TTC549 (cell line): ENCODE results near the gene CEP72.

Source experiments
- FAIRE-seq: peaks from 2 replicates; lab custom pipeline; 2012; peaks lifted over from hg19 to GRCh38; lab: Jason Lieb, UNC

The CEP72 gene

GRCh38 chr5:638501-639252 is 26.5 kb downstream of the CEP72 start:
- FAIRE-seq, result no peak

GRCh38 chr5:639253-639530 is 27.1 kb downstream of the CEP72 start:
- FAIRE-seq, result no peak

DNA sequence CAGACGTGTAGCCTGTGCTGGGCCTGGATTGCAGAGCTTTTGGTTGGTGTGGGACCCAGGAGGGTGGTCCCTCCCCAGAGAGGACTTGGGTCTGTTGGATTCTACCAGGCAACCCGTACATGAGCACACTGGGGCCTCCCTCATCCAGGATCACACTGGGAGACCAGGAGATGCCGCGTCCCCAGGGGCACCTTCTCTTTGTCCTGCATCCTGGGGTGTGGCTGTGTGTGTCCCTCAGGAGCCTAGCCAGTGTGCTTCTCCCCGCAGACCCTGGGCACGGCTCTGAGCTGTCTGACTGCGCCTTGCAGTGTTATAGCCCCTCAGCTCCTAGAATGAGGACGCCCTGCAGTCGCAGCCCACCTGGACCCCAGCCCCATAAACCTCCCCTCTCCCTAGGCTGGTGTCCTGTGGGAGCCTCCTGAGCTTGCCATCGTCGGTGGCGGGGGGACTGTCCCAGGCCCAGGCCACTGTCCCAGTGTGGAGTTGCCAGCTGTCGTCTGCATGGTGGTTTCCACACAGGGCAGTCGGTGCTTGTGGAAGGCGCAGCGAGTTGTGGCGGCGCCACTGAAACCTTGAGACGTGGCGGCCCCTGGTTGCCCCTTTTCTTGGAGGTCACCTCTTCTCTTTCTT is 27.6 kb downstream of the CEP72 start:
- FAIRE-seq, result no peak

GRCh38 chr5:640461-641330 is 28.6 kb downstream of the CEP72 start:
- FAIRE-seq, result no peak

DNA sequence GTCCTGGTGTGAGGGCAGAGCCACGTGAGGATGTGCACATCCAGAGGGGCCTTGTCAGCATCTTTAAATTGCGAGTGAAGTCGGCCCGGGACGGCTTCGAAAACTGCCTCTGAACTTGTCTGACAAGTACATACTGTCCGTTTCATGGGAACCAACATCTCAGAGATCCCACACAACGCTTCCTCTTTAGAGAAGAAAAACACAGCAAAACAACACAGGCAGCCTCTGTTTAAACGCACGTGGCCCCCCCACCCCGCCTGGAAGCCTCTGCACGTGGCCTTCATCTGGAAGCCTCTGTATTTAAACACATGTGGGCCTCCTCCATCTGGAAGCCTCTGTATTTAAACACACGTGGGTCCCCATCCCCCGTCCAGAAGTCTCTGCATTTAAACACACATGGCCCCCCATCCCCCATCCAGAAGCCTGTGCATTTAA is 29.2 kb downstream of the CEP72 start:
- no peak for FAIRE-seq

DNA sequence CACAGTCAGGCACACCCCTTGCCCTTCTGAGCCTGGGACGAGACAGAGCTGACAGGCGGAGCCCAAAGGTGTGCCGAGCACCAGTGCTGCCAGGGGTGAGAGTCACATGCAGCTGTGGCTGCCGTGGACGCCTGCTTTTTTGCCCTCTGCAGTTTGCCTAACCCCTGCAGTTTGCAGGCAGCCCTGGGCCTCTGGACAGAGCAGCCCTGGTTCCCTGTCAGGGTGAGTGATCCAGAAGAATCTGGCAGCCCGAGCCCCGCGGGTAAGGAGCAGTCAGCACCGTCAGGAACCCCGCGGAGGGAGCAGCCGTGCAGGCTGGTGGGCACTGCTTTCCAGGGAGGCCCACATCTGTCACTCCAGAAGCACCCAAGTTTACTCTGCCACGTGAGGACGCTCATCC is 30.3 kb downstream of the CEP72 start:
- no peak for FAIRE-seq

- FAIRE-seq, result no peak
Measured at GRCh38 chr5:643351-643801, 31.2 kb downstream of the CEP72 start.

- FAIRE-seq, result no peak
Measured at GRCh38 chr5:643811-644271, 31.7 kb downstream of the CEP72 start.

GRCh38 chr5:644509-644908 is 32.4 kb downstream of the CEP72 start:
- no peak for FAIRE-seq

DNA sequence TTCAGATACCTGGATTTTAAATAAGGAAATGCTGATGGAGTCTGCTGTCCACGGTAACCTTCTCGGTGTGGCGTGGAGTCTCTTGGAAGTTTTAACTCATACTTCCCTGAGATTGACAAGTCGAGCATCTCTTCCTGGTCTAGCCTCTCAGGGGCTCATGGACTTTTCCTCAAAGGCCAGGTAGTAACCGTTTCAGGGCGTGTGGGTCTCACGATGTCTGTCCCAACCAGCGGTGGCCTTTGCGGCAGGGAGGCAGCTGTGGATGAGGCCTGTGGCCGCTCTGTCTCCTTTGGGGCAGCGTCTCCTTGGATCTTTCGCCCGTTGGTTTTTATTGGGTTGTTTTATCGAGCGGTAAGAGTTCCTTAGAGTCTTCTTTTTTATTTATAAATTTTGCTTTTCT is 32.8 kb downstream of the CEP72 start:
- no peak for FAIRE-seq

DNA sequence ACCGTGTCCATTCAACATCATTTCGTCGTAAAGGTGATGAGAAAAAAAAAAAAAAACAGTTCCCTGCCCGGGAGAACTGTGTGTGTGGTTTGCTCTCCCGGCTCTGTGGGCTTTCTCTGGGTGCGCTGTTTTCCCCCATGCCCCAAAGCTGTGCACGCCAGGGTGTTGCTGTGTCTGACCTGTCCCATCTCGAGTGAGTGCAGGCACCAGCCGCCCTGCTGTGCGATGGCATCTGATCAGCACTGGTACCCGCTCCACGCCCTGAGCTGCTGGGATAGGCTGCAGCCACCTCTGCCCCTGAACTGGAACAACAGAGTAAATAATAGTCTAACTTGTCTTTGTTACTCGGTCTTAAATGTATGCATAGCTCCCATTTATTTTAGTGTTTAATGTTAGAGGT is 33.3 kb downstream of the CEP72 start:
- no peak for FAIRE-seq

GRCh38 chr5:646396-647201 is 34.5 kb downstream of the CEP72 start:
- no peak for FAIRE-seq

DNA sequence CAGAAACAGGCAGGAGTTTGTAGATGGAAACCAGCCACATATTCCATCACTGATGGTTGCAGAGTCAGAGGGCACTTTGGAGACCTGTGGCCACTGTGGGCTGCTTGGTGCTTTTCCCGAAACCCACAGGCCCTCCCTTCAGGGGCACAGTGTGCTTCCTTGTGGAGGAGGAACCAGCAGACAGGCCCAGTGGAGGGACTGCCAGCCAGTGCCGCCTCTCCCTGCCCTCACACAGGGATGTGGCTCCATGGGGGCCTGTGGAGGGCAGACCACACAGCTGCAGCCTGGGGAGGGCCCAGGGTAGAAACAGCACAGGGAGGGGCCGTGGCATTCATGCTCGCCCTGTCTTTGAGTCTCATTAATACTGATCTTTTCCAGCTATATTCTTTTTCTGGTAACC is 35.2 kb downstream of the CEP72 start:
- FAIRE-seq, result no peak

GRCh38 chr5:647727-648126 is 35.6 kb downstream of the CEP72 start:
- no peak for FAIRE-seq

- FAIRE-seq, result no peak
Measured at GRCh38 chr5:651296-652022, 39.3 kb downstream of the CEP72 start.

DNA sequence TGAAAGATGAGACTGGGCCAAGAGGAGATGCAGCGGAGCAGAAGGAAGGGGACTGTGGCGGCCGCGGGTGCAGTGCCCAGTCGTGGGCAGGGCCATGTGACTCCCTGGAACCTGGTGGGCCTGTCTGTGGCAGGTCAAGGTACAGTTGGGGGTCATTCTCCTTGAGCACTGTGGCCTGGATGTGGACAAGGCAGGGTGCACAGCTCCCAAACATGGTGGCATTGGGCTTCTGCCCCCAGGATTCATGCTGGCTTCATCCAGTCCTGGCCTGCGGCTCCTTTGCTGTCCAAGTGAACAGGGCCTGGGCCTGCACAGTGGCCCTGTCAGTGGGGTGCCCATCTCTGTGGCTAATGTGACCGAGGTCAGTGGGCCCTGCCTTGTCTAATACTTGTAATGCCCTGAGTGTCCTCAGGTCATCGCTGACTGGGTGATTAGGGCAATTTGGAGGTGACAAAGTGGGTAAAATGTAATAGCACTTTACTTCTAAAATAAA is 39.9 kb downstream of the CEP72 start:
- FAIRE-seq, result no peak

DNA sequence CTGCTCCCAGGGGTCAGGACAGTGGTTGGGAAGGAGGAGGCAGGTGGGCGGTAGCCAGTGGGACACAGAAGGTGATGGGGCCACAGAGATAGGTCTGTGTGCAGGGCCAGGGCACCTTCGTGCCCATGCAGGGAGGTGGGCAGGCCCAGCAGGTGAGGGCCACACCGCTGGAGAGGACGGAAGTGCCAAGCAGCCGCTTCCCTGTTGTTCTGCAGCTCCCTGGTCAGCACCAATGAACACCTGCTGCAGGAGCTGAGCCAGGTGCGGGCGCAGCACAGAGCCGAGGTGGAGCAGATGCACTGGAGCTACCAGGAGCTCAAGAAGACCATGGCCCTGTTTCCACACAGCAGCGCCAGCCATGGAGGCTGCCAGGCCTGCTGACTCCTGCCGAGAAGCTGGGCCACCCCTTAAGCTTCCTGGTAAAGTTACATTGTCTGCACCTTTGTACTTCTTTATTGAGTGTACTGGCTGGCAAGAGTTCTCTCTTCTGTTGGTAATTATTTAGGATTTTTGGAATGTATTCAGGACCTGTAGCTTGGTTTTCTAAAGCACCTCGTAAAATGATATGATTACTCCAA is 40.7 kb downstream of the CEP72 start:
- FAIRE-seq, result no peak

DNA sequence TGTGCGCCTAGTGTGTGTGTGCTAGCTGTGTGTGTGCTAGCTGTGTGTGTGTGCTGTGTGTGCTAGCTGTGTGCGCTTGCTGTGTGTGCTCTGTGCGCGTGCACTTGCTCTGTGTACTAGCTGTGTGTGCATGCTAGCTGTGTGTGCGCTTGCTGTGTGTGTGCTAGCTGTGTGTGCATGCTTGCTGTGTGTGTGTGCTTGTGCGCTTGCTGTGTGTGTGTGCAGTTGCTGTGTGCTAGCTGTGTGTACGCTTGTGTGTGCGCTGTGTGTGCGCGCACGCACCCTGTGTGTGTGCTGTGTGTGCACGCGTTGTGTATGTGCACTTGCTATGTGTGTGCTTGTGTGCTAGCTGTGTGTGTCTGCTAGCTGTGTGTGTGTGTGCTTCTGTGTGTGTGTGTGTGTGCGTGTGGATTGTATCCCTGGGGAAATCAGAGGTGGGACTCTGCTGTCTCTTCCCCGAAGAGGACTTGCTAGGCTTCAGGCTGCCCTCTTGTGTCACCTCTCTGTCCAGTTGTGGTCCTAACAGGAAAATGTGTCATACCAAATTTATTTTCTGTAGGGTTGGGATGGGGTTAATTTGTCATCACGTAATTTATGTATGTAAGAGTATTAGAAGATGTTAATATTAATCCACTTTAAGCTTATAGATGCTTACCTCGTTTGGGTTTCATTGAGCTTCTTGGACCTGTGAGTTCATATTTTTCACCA is 42.1 kb downstream of the CEP72 start:
- FAIRE-seq, result no peak

- no peak for FAIRE-seq
Measured at GRCh38 chr5:655406-655805, 43.3 kb downstream of the CEP72 start.

DNA sequence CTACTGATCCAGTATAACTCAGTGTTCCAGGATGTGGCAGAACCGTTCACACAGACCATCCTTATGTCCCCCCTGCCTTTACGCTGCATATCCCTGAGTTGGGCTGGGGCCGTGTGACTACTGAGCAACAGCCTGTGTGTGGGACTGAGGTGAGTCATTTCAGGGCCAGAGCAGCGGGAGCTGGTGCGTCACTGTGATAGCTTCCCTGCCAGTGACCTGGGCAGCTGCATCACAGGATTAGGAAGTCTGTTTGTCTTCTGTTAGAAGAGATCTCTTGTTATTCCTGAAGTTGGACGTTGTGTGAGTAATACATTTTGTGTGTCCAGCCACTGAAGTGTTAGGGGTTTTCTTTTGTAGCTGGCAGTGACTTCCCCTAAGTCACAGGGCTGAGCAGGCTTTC is 45.4 kb downstream of the CEP72 start:
- no peak for FAIRE-seq
